Posterior cingulate gyrus (tissue), 11 donors: ENCODE data around the gene JRKL.

Experiments used
- DNase-seq, 10 donors: peaks; one replicate each; pipeline versions ENCODE4 v3.0.0 to v3.0.0-alpha.2; 2020 to 2021; ENCODE audit warnings: mixed read lengths in 3 of 10
- intact Hi-C: fragments of 100-400 bp; cut with DNase I; formaldehyde crosslinking; loops from one replicate; pipeline ENCODE4 v1.15.1; 2023

The JRKL gene

GRCh38 chr11:96389720-96390487 is at the start of gene JRKL, which contains the start of gene CCDC82:
JRKL (plus strand) TSS chr11:96390013; CDS start chr11:96390650, 637 bp downstream.
CCDC82 (minus strand) TSS chr11:96389912; CDS start chr11:96384747, 5,165 bp downstream.
- DNase-seq, result peak; percentile 91 to 99 (median 97)
- intact Hi-C loops, result loop anchor here (5.0 to 10.0 kb wide), 3 partner anchors 465 to 598 kb away; partner anchors contain the start of genes CEP57 and MTMR2

- no peak for DNase-seq
- intact Hi-C loops, result loop anchor here (5.0 to 10.0 kb wide), 2 partner anchors 138 to 416 kb away; partner anchors contain the start of gene MTMR2
These were observed 49.3 kb upstream of the JRKL start for GRCh38 chr11:96340555-96340885.

GRCh38 chr11:96341211-96342013 is 48.4 kb upstream of the JRKL start:
- intact Hi-C loops, result loop anchor here (5.0 to 10.0 kb wide), 2 partner anchors 139 to 417 kb away; partner anchors contain the start of gene MTMR2
- DNase-seq, result peak in 6 of 10 donors; percentile 18 to 89 (median 36)

DNA sequence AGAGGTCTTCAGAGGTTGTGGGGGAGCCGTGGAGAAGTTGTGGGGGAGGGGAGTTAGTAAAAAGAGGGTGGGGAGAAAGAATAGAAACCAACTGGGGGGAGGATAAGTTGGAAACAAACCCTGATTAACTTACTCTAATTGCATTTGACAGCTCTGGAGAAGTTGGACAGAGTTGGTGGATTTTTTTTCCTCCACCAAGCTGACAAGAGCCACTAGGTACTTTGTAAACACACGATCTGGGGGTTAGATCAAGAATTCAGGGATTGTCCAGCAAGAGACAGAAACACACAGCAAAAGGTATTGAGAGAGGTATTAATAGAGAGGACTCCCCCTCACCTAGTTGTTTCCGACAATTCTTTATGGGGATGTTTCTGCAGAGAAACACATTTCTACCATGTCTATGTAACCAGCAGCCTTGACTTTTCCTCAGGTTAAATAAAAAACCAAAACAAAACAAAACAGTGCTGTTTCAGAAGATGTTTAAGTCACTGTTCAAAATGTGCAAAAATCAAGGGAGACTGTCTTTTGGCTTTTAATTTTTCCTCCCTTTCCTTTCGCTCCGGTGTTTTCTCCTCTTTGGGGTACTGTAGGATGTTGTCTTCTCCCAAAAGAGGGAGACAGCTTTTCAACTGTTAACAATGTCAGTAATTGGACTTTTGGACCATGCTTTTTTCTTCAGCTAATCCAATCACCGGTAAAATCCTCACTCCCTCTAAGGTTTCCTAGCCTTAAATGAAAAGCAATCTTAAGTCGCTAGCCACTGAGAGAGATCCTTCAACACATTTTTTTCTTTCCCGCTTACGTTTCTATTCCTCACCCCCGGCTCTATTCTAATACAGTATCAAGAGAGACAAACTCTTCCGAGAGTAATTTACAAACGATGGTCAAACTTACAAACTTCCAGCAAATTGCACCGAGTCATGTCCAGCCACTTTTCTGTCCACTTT is 47.5 kb upstream of the JRKL start:
- no peak for DNase-seq
- intact Hi-C loops, result loop anchor here (5.0 to 10.0 kb wide), 2 partner anchors 140 to 417 kb away; partner anchors contain the start of gene MTMR2

- intact Hi-C loops, result loop anchor here (1.0 to 10.0 kb wide), 5 partner anchors 141 to 507 kb away; partner anchors contain the start of gene MTMR2
- peak; percentile 86 to 99 (median 93) for DNase-seq
These were observed 46.7 kb upstream of the JRKL start, which contains the start of gene MAML2 for GRCh38 chr11:96342961-96343711. MAML2 (minus strand) TSS chr11:96343195; CDS start chr11:96341895, 1,300 bp downstream.

GRCh38 chr11:96356848-96357247 is 33.0 kb upstream of the JRKL start:
- intact Hi-C loops, result no loop called here
- DNase-seq, result no peak

GRCh38 chr11:96357794-96358193 is 32.0 kb upstream of the JRKL start:
- intact Hi-C loops, result no loop called here
- DNase-seq, result no peak

GRCh38 chr11:96358321-96358720 is 31.5 kb upstream of the JRKL start:
- no peak for DNase-seq
- intact Hi-C loops, result no loop called here

GRCh38 chr11:96361778-96362177 is 28.0 kb upstream of the JRKL start:
- intact Hi-C loops, result no loop called here
- no peak for DNase-seq

GRCh38 chr11:96365493-96365892 is 24.3 kb upstream of the JRKL start:
- DNase-seq, result no peak
- intact Hi-C loops, result no loop called here

DNA sequence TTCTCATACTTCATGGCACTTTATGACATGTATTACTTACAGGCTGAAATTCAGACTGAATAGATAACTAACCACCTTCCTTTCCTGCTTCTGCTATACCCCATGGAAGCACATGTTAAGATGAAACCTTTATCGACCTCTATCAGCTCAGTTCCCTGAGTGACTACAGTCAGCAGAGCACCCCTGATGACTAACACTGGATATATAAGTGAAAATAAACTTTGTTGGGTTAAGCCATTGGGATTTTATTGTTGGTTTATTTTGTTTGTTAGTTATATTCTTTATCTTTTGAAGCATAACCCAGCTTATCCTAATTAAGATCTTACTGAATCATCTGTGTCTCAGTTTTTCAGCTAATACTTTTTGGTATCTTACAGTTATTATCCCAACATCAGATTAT is 23.8 kb upstream of the JRKL start:
- intact Hi-C loops, result no loop called here
- no peak for DNase-seq

GRCh38 chr11:96367342-96367741 is 22.5 kb upstream of the JRKL start:
- no peak for DNase-seq
- intact Hi-C loops, result no loop called here

DNA sequence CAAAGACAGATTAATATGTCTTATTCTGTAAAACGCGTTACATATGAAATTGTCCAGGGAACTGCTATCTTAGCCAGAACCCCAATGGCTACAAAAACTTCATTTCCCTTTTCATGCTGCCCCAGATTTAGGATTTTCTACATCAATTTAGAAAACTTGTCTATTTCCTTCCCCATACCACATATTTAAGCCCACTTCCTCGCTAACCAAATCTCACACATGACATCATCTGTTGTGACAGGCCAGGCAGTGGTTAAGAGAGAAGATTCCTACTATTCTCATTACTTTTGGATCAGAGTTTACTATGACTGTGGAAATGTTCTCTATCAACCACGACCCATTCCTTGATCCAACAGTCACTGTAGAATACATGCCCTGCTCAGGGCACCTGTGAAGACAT is 16.0 kb upstream of the JRKL start:
- intact Hi-C loops, result no loop called here
- no peak for DNase-seq

DNA sequence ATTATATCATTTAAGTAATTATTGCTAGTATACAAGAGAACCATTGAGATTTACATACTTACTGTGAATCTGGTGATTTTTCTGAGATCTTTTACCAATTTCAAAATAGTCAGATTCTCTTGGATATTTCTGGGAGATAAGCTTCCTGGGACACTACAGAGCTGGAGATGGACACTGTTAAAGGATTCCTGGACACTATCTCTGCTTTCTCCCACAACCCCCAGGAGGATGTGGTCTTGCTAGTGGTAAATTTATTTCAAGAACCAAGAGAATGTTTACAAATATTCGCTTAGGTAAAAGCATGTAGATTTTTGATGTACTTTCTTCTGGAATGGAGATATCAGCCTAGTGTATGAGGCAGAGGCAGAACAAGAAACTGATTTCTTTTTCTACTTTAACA is 13.0 kb upstream of the JRKL start:
- no peak for DNase-seq
- intact Hi-C loops, result no loop called here

DNA sequence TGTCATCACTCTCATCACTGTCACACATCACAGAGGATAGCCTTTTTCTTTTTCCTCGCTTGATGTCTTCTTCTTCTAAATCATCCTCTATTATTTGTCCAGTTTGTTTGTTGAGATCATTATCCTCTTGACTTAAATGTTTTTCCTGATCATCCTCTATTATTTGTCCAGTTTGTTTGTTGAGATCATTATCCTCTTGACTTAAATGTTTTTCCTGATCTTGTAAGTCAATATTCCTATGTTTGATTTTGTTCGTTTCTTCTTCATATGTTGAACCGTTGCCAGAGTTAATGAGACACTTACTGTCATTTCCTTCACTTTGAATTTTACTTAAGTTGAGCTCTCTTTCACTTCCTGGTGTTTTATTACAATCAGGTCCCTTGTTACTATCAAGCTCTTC is 5.7 kb upstream of the JRKL start:
- DNase-seq, result no peak
- intact Hi-C loops, result no loop called here

DNA sequence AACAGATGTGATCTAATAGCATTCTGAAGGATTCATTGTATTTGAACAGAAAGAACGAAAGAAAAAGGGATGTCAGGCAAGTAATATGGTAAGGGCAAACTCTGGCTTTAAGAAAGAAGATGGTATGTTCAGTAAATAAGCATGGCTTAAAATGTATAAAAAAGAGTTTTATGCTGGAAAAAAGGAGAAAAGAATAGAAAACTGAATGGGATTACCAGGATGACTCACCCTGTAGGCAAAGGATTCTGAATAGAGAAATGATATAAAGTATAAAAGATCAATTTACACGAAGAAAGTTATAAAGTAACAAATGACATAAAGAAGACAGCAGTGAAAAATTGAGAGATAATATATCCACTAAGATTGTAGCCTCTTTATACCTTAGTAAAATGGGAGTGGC is 4.6 kb upstream of the JRKL start:
- intact Hi-C loops, result no loop called here
- no peak for DNase-seq

DNA sequence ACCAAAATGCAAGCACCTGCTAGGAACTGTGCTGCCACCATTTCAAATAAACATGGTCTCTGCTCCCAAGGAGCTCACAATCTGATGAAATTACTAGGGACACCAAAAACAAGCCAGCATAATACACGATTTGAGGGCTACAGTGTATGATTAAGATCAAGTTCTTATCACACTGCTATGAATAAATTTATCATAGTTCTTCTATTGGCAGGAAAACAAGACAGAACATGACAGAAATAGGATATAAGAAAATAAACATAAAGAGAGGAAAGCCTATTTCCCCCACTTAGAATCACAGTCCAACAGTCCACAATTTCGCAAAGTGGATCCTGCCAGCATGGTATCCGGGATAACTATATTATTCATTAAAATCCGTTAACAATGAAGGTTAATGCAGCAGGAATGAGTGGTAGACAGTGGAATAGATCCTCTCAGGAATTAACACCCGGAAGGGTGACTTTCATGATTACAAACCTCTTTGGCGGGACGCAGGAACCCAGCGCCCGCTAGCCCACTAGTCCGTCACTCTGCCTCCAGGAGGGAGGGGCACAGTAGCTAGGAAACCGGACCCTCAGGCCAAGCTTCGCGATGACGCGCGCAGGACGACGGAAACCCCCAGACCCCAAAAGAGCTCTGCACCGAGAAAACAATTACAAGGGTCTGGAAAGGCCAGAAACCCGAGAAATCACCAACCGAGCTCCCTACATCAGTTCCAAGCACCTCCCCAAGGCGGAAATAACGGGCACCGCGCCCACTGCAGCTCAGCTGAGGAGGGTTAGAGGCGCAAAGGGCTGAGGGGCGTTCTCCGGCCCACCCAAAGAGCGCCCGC is 708 bp upstream of the JRKL start:
- intact Hi-C loops, result no loop called here
- DNase-seq, result peak in 5 of 10 donors; percentile 10 to 84 (median 32)

GRCh38 chr11:96390488-96390792 is 627 bp downstream of the JRKL start:
- peak in 1 of 10 donors; percentile 47 for DNase-seq
- intact Hi-C loops, result loop anchor here (5.0 to 10.0 kb wide), 3 partner anchors 466 to 598 kb away; partner anchors contain the start of genes CEP57 and MTMR2
